Measurements from ENCODE around the gene KRT84. TPM values are rescaled to one million over a fixed set of nuclear protein-coding genes. Genes with fewer than 3 reads are reported as not detected.

Gene KRT84
- total RNA-seq, 1 experiment from 2014 or later, result 0.15 TPM

DNA sequence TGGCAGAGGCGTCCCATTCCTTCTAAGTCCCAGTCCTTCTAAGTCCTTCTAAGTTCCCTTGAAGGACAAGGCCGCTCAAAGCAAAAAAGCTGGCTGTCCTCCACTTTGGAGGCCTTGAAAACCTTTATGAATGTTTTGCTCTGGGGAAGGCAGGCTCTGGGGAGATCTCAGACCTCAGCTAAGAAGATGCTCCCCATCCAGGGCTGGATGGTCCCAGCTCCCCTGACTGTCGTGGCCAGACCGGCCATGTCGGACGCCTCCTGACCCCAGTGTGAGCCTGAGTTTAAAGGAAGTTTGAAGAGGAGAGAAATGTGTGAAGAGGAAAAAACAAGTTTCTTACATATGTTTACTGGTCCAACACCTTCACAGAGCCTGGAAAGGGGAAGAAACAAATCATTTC is 5.9 kb downstream of the KRT84 start:
- no peaks in the 10 kb centered on the region for H3K9me3 ChIP-seq (ENCODE audit: low read length)
- H3F3A ChIP-seq (ENCODE audit: low read length, unreplicated experiment), result no peaks in the 10 kb centered on the region
- no peaks in the 10 kb centered on the region for H4K20me1 ChIP-seq (ENCODE audit: low read length)
- H3K79me2 ChIP-seq (ENCODE audit: low read length), result no peaks in the 10 kb centered on the region
- no peak for TF ChIP-seq EZH2 (IDR thresholded peaks at IDR 0.05; ENCODE audit: low read length, unreplicated experiment)
- TF ChIP-seq EZH2phosphoT487 (IDR thresholded peaks at IDR 0.05; ENCODE audit: borderline replicate concordance, low read length), result no peak
- TF ChIP-seq, protein P1, sequence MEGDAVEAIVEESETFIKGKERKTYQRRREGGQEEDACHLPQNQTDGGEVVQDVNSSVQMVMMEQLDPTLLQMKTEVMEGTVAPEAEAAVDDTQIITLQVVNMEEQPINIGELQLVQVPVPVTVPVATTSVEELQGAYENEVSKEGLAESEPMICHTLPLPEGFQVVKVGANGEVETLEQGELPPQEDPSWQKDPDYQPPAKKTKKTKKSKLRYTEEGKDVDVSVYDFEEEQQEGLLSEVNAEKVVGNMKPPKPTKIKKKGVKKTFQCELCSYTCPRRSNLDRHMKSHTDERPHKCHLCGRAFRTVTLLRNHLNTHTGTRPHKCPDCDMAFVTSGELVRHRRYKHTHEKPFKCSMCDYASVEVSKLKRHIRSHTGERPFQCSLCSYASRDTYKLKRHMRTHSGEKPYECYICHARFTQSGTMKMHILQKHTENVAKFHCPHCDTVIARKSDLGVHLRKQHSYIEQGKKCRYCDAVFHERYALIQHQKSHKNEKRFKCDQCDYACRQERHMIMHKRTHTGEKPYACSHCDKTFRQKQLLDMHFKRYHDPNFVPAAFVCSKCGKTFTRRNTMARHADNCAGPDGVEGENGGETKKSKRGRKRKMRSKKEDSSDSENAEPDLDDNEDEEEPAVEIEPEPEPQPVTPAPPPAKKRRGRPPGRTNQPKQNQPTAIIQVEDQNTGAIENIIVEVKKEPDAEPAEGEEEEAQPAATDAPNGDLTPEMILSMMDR (conservative IDR thresholded peaks at IDR 0.05; ENCODE audit: low read depth, low read length), result no peak
- ATAC-seq (no peak), DNase-seq (no peak)
- no peak overlapping the region for H3K9ac ChIP-seq (ENCODE audit: low read length)
- no peak overlapping the region for H3K27ac ChIP-seq (ENCODE audit: low read length)
- H3K9me2 ChIP-seq (replicated peaks; ENCODE audit: low read length), result no peaks in the 10 kb centered on the region
- H3K36me3 ChIP-seq (ENCODE audit: low read depth, low read length), result no peaks in the 10 kb centered on the region
- ChIA-PET POLR2A (ENCODE audit: unreplicated experiment) (no interaction called here), CTCF (interaction anchor here (0.7 kb wide), 1 partner anchor 503 kb away, joined by 6 read pairs; no protein-coding TSS in a partner anchor)
- no peaks in the 10 kb centered on the region for H3K4me1 ChIP-seq (ENCODE audit: insufficient read depth, low read length)
- no TSS peak for BruUV-seq (replicated peaks)
- no peak overlapping the region for H3K4me3 ChIP-seq (ENCODE audit: low read length)
- no peak overlapping the region for H2AFZ ChIP-seq (ENCODE audit: low read length)
- no peak overlapping the region for H3K4me2 ChIP-seq (ENCODE audit: low read length)
- intact Hi-C loops (cut with micrococcal nuclease), result no loop called here
- no peaks in the 10 kb centered on the region for H3K27me3 ChIP-seq (ENCODE audit: low read length)

DNA sequence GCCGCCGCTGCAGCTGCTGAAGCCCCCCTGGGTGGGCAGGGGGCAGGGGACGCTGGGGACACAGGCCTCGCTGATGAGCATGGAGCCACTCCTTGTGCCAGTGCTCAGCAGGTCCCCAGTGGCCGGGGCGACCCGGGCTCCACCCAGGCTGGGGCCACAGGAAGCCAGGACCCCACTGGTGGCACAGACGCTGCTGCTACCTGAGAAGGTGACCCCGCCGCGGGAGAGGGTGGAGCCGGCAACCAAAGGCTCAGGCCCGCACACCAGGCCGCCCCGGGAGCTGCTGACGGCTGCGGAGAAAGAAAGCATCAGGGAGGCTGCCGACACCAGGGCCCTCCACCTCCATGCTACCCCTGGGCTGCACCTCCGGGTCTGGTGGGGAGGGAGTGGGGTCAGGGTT is 7.4 kb downstream of the KRT84 start:
- no peak overlapping the region for H3K9ac ChIP-seq (ENCODE audit: low read length)
- ChIA-PET CTCF (no interaction called here), POLR2A (ENCODE audit: unreplicated experiment) (no interaction called here)
- H3K4me1 ChIP-seq (ENCODE audit: insufficient read depth, low read length), result no peaks in the 10 kb centered on the region
- H3F3A ChIP-seq (ENCODE audit: low read length, unreplicated experiment), result no peaks in the 10 kb centered on the region
- H3K4me3 ChIP-seq (ENCODE audit: low read length), result no peak overlapping the region
- no peaks in the 10 kb centered on the region for H3K79me2 ChIP-seq (ENCODE audit: low read length)
- intact Hi-C loops (cut with micrococcal nuclease), result no loop called here
- H2AFZ ChIP-seq (ENCODE audit: low read length), result no peak overlapping the region
- no peak for ATAC-seq
- H3K27me3 ChIP-seq (ENCODE audit: low read length), result no peaks in the 10 kb centered on the region
- no peak for DNase-seq
- no peak overlapping the region for H3K27ac ChIP-seq (ENCODE audit: low read length)
- no peaks in the 10 kb centered on the region for H3K36me3 ChIP-seq (ENCODE audit: low read depth, low read length)
- H3K9me2 ChIP-seq (replicated peaks; ENCODE audit: low read length), result no peaks in the 10 kb centered on the region
- TF ChIP-seq EZH2phosphoT487 (IDR thresholded peaks at IDR 0.05; ENCODE audit: borderline replicate concordance, low read length) (no peak), EZH2 (IDR thresholded peaks at IDR 0.05; ENCODE audit: low read length, unreplicated experiment) (no peak)
- TF ChIP-seq, protein P1 (conservative IDR thresholded peaks at IDR 0.05; ENCODE audit: low read depth, low read length), result no peak
- no peaks in the 10 kb centered on the region for H3K9me3 ChIP-seq (ENCODE audit: low read length)
- no peak overlapping the region for H3K4me2 ChIP-seq (ENCODE audit: low read length)
- H4K20me1 ChIP-seq (ENCODE audit: low read length), result no peaks in the 10 kb centered on the region
- BruUV-seq (replicated peaks), result no TSS peak

DNA sequence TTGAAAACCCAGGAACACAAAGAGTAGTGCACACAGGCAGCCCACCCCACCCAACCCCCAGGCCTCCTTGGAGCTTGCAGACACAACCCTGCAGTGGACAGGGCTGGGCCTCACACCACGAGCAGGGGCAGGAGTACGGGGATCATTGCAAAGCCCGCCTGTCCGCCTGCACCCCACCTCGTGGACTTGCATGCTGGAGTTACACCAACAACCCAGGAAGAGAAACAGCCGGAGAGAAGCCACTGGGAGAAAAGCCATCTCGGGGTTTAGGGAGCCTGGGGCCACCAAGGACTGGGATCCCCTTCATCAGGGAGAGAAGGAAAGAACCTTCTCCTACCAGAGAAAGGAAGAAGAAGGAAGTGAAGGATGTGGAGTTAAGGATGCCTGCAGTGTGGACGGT is 8.2 kb downstream of the KRT84 start:
- POLR2A ChIA-PET (ENCODE audit: unreplicated experiment), result no interaction called here
- Histone ChIP-seq H4K20me1 (ENCODE audit: low read length) (no peaks in the 10 kb centered on the region), H3K4me3 (ENCODE audit: low read length) (no peak overlapping the region), H3K27me3 (ENCODE audit: low read length) (no peaks in the 10 kb centered on the region), H3K4me1 (ENCODE audit: insufficient read depth, low read length) (no peaks in the 10 kb centered on the region), H3K4me2 (ENCODE audit: low read length) (no peak overlapping the region), H3K9ac (ENCODE audit: low read length) (no peak overlapping the region), H3F3A (ENCODE audit: low read length, unreplicated experiment) (no peaks in the 10 kb centered on the region), H3K36me3 (ENCODE audit: low read depth, low read length) (no peaks in the 10 kb centered on the region), H3K9me2 (replicated peaks; ENCODE audit: low read length) (no peaks in the 10 kb centered on the region), H2AFZ (ENCODE audit: low read length) (no peak overlapping the region), H3K79me2 (ENCODE audit: low read length) (no peaks in the 10 kb centered on the region), H3K27ac (ENCODE audit: low read length) (no peak overlapping the region), H3K9me3 (ENCODE audit: low read length) (no peaks in the 10 kb centered on the region)
- CTCF ChIA-PET, result no interaction called here
- no peak for TF ChIP-seq EZH2 (IDR thresholded peaks at IDR 0.05; ENCODE audit: low read length, unreplicated experiment)
- TF ChIP-seq, protein P1 (conservative IDR thresholded peaks at IDR 0.05; ENCODE audit: low read depth, low read length), result no peak
- ATAC-seq (no peak), DNase-seq (no peak)
- no TSS peak for BruUV-seq (replicated peaks)
- intact Hi-C loops (cut with micrococcal nuclease), result no loop called here

Data from PC-3 (cell line).